ENCODE results near the gene IGDCC3.
"Not testable (repeated sequence)": the region's sequence is repeated elsewhere in the genome, so short reads cannot be mapped to it uniquely, and the experiment has no call there.

IGDCC3 gene

GRCh38 chr15:65370885-65371284 lies 6.9 kb downstream of the IGDCC3 start:
- no peak for DNase-seq (ENCODE audit: low spot score)

GRCh38 chr15:65369651-65370050 lies 8.2 kb downstream of the IGDCC3 start:
- DNase-seq (ENCODE audit: low spot score) = no peak

- no peak for DNase-seq (ENCODE audit: low spot score)
Measured at GRCh38 chr15:65369212-65369547, 8.6 kb downstream of the IGDCC3 start.

- no peak for DNase-seq (ENCODE audit: low spot score)
Measured at GRCh38 chr15:65368302-65369211, 9.2 kb downstream of the IGDCC3 start.

GRCh38 chr15:65366122-65366892 lies 11.5 kb downstream of the IGDCC3 start:
- DNase-seq (ENCODE audit: low spot score) = no peak

GRCh38 chr15:65365229-65365628 lies 12.6 kb downstream of the IGDCC3 start:
- DNase-seq (ENCODE audit: low spot score) = no peak

- no peak for DNase-seq (ENCODE audit: low spot score)
Measured at GRCh38 chr15:65363766-65364165, 14.0 kb downstream of the IGDCC3 start.

- no peak for DNase-seq (ENCODE audit: low spot score)
Measured at GRCh38 chr15:65363306-65363705, 14.5 kb downstream of the IGDCC3 start.

GRCh38 chr15:65362491-65362890 lies 15.3 kb downstream of the IGDCC3 start:
- no peak for DNase-seq (ENCODE audit: low spot score)

GRCh38 chr15:65361708-65362459 lies 15.9 kb downstream of the IGDCC3 start:
- DNase-seq (ENCODE audit: low spot score) = no peak

- DNase-seq (ENCODE audit: low spot score) = no peak
Measured at GRCh38 chr15:65360506-65360905, 17.3 kb downstream of the IGDCC3 start.

- no peak for DNase-seq (ENCODE audit: low spot score)
Measured at GRCh38 chr15:65355988-65356353, 21.8 kb downstream of the IGDCC3 start.

GRCh38 chr15:65355173-65355987 lies 22.4 kb downstream of the IGDCC3 start:
- DNase-seq (ENCODE audit: low spot score) = no peak

- DNase-seq (ENCODE audit: low spot score) = no peak
Measured at GRCh38 chr15:65354835-65355172, 23.0 kb downstream of the IGDCC3 start.

GRCh38 chr15:65351972-65352371 lies 25.8 kb downstream of the IGDCC3 start:
- DNase-seq (ENCODE audit: low spot score) = not testable (repeated sequence)

GRCh38 chr15:65349338-65349737 lies 28.5 kb downstream of the IGDCC3 start:
- DNase-seq (ENCODE audit: low spot score) = no peak

GRCh38 chr15:65347756-65348155 lies 30.0 kb downstream of the IGDCC3 start:
- not testable (repeated sequence) for DNase-seq (ENCODE audit: low spot score)

- no peak for DNase-seq (ENCODE audit: low spot score)
Measured at GRCh38 chr15:65346856-65347598, 30.8 kb downstream of the IGDCC3 start.

- no peak for DNase-seq (ENCODE audit: low spot score)
Measured at GRCh38 chr15:65344914-65345275, 32.9 kb downstream of the IGDCC3 start.

- DNase-seq (ENCODE audit: low spot score) = no peak
Measured at GRCh38 chr15:65344214-65344913, 33.4 kb downstream of the IGDCC3 start.

All from AG08395 (cell line).